ENCODE results near the gene GNPTAB.
"Not testable (repeated sequence)": the region's sequence is repeated elsewhere in the genome, so short reads cannot be mapped to it uniquely, and the experiment has no call there.

Gene GNPTAB

DNA sequence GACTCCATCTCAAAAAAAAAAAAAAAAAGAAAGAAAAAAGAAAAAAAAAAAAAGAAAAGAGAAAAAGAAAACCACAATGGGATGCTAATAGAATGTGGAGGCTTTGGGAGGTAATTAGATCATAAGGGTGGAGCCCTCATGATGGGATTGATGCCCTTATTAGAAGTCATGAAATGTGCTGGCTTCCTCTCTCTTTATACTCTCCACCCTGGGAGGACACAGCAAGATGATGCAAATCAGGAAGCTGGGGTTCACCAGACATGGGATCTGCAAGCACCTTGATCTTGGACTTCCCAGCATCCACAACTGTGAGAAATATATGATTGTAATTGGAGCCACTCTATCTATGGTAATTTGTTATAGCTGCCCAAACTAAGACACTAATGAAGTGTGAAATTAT, 33.2 kb upstream of the GNPTAB start:
- H3K36me3 ChIP-seq (ENCODE audit: control insufficient read depth, insufficient read depth, low read length) = no peaks in the 10 kb centered on the region
- H3K27me3 ChIP-seq (ENCODE audit: control insufficient read depth, insufficient read depth, low read length, poor library complexity, severe bottlenecking) = no peaks in the 10 kb centered on the region
- no peaks in the 10 kb centered on the region for H3K9me3 ChIP-seq (ENCODE audit: control insufficient read depth, low read length)
- no peak overlapping the region for H3K27ac ChIP-seq (ENCODE audit: insufficient read depth, low read depth, low read length, poor library complexity, severe bottlenecking)
- no peaks in the 10 kb centered on the region for H3K4me1 ChIP-seq (ENCODE audit: control insufficient read depth, insufficient read depth, low read length)
- no peak overlapping the region for H3K4me3 ChIP-seq (ENCODE audit: insufficient read depth, low read depth, low read length)

DNA sequence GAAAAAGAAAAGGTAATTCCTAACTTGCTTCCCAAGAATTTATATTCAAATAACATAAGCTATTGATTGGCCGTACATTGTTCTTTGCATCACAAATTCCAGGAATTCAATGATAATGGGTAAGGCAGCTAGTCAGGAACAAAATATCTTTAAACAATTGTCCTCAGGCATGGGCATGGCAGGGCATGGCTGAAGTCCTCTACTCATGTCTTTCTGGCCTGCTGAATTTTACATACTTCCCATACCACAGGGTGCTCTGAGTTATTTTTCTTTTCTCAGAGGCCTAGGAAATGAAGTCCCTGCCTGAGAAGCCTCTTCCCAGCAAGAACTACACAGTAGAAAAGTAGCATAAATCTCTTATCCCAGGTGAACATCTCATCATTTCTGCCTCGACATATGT, 31.5 kb upstream of the GNPTAB start:
- Histone ChIP-seq H3K4me1 (ENCODE audit: control insufficient read depth, insufficient read depth, low read length) (no peaks in the 10 kb centered on the region), H3K9me3 (ENCODE audit: control insufficient read depth, low read length) (no peaks in the 10 kb centered on the region), H3K27ac (ENCODE audit: insufficient read depth, low read depth, low read length, poor library complexity, severe bottlenecking) (no peak overlapping the region), H3K36me3 (ENCODE audit: control insufficient read depth, insufficient read depth, low read length) (no peaks in the 10 kb centered on the region), H3K27me3 (ENCODE audit: control insufficient read depth, insufficient read depth, low read length, poor library complexity, severe bottlenecking) (no peaks in the 10 kb centered on the region), H3K4me3 (ENCODE audit: insufficient read depth, low read depth, low read length) (no peak overlapping the region)
- 94 to 95% methylated on average over 2 of the region's 2 CpGs for WGBS, 2 experiments

DNA sequence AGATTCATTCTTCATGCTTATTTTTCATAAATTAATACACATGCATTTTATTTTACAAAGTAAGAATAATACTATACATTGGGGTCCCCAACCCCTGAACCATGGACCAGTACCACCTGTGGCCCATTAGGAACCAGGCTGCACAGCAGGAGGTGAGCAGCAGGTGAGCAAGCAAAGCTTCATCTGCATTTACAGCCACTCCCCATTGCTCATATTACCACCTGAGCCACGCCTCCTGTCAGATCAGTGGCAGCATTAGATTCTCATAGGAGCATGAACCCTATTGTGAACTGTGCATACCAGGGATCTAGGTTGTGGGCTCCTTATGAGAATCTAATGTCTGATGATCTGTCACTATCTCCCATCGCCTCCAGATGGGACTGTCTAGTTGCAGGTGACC, 30.9 kb upstream of the GNPTAB start:
- not testable (repeated sequence) for H3K4me3 ChIP-seq (ENCODE audit: insufficient read depth, low read depth, low read length); H3K27me3 ChIP-seq (ENCODE audit: control insufficient read depth, insufficient read depth, low read length, poor library complexity, severe bottlenecking)
- WGBS, 2 experiments = 89 to 97% methylated on average over 2 of the region's 2 CpGs

DNA sequence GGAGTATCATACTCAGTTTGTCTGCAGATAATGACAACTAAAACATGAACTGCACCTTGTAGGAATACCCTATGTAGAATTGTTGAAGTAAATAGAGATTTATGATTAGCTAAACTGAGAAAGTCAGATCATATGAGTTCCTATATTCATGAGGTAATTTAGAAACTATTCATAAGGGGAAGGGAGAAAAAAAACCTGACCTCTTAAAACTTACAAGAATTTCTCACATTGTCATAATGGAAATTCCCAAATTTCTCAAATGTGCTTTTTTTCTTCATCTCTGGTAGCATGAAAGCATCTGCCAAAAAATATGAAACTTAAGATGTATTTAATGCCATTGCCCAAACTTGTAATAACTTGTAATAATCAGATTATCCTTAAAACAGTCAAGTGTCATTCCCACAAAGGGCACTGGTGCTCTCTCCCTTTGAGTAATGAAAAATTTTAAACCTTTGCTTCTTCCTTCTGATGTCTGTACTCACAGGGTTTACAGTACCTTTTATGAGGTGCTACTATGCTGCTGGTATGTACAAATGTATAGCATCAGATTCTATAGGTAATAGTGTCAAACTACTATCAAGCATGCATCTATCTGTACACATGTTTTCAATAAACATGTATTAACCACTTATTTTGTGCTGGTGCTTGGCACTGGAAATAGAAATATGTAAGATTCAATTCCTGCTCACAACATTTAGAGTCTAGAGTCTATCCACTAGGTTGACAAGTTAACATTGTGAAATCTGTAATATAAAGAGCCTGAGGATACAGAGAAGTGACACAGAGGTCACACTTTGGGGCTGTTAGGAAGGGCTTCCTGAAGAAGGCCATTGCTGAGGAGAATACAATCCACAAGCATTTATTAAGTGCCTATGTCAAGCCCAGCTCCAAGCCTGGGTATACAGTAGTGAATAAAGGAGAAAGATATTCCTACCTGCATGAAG, 29.2 kb upstream of the GNPTAB start:
- no peaks in the 10 kb centered on the region for H3K9me3 ChIP-seq (ENCODE audit: control insufficient read depth, low read length)
- H3K27me3 ChIP-seq (ENCODE audit: control insufficient read depth, insufficient read depth, low read length, poor library complexity, severe bottlenecking) = no peaks in the 10 kb centered on the region
- H3K4me1 ChIP-seq (ENCODE audit: control insufficient read depth, insufficient read depth, low read length) = no peaks in the 10 kb centered on the region
- H3K27ac ChIP-seq (ENCODE audit: insufficient read depth, low read depth, low read length, poor library complexity, severe bottlenecking) = no peak overlapping the region
- H3K36me3 ChIP-seq (ENCODE audit: control insufficient read depth, insufficient read depth, low read length) = no peaks in the 10 kb centered on the region
- H3K4me3 ChIP-seq (ENCODE audit: insufficient read depth, low read depth, low read length) = no peak overlapping the region

More for the DNA sequence above, 30.9 kb upstream of the GNPTAB start:
- H3K27ac ChIP-seq (ENCODE audit: insufficient read depth, low read depth, low read length, poor library complexity, severe bottlenecking); H3K36me3 ChIP-seq (ENCODE audit: control insufficient read depth, insufficient read depth, low read length); H3K9me3 ChIP-seq (ENCODE audit: control insufficient read depth, low read length); H3K4me1 ChIP-seq (ENCODE audit: control insufficient read depth, insufficient read depth, low read length): not testable (repeated sequence)

DNA sequence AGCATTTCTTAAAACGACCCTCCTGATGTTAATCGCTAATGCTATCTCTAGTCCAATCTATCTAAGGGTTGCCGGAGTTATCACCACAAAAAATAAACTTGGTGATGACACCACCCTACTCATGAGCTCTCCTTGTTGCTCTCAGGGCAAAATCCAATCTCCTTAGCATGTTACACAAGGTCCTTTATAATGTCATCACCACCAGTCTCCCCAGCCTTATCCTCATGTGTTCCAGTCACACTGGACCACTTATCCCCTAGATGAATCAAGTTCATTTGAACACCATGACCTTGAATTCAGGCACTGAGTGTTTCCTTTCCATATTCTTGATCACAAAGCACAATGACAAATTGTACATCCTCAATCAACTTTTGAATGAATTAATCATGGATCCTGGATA, 27.6 kb upstream of the GNPTAB start:
- H3K27ac ChIP-seq (ENCODE audit: insufficient read depth, low read depth, low read length, poor library complexity, severe bottlenecking) = no peak overlapping the region
- 90 to 95% methylated on average over 3 of the region's 3 CpGs for WGBS, 2 experiments
- H3K27me3 ChIP-seq (ENCODE audit: control insufficient read depth, insufficient read depth, low read length, poor library complexity, severe bottlenecking) = no peaks in the 10 kb centered on the region
- no peaks in the 10 kb centered on the region for H3K4me1 ChIP-seq (ENCODE audit: control insufficient read depth, insufficient read depth, low read length)
- no peaks in the 10 kb centered on the region for H3K36me3 ChIP-seq (ENCODE audit: control insufficient read depth, insufficient read depth, low read length)
- H3K4me3 ChIP-seq (ENCODE audit: insufficient read depth, low read depth, low read length) = no peak overlapping the region
- H3K9me3 ChIP-seq (ENCODE audit: control insufficient read depth, low read length) = no peaks in the 10 kb centered on the region

GRCh38 chr12:101857043-101857558, 26.3 kb upstream of the GNPTAB start:
- Histone ChIP-seq H3K9me3 (ENCODE audit: control insufficient read depth, low read length) (no peaks in the 10 kb centered on the region), H3K27me3 (ENCODE audit: control insufficient read depth, insufficient read depth, low read length, poor library complexity, severe bottlenecking) (no peaks in the 10 kb centered on the region), H3K27ac (ENCODE audit: insufficient read depth, low read depth, low read length, poor library complexity, severe bottlenecking) (no peak overlapping the region), H3K4me1 (ENCODE audit: control insufficient read depth, insufficient read depth, low read length) (no peaks in the 10 kb centered on the region), H3K4me3 (ENCODE audit: insufficient read depth, low read depth, low read length) (no peak overlapping the region), H3K36me3 (ENCODE audit: control insufficient read depth, insufficient read depth, low read length) (no peaks in the 10 kb centered on the region)
- WGBS, 2 experiments = 92 to 100% methylated on average over 1 of the region's 1 CpG

DNA sequence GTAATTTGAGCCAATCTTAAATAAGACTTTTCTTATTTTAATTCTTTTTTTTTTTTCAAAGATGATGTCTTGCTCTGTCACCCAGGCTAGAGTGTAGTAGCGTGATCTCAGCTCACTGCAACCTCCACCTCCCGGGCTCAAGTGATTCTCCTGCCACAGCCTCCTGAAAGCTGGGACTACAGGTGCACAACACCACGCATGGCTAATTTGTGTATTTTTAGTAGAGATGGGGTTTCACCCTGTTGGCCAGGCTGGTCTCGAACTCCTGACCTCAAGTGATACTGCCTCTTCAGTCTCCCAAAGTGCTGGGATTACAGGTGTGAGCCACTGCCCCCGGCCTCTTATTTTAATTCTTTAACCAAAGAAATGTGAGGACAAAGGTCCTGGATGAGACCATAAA, 25.9 kb upstream of the GNPTAB start:
- not testable (repeated sequence) for H3K9me3 ChIP-seq (ENCODE audit: control insufficient read depth, low read length); H3K27ac ChIP-seq (ENCODE audit: insufficient read depth, low read depth, low read length, poor library complexity, severe bottlenecking); H3K4me3 ChIP-seq (ENCODE audit: insufficient read depth, low read depth, low read length); H3K36me3 ChIP-seq (ENCODE audit: control insufficient read depth, insufficient read depth, low read length); H3K27me3 ChIP-seq (ENCODE audit: control insufficient read depth, insufficient read depth, low read length, poor library complexity, severe bottlenecking); H3K4me1 ChIP-seq (ENCODE audit: control insufficient read depth, insufficient read depth, low read length)
- 84 to 97% methylated on average over 5 of the region's 5 CpGs for WGBS, 2 experiments

- H3K27me3 ChIP-seq (ENCODE audit: control insufficient read depth, insufficient read depth, low read length, poor library complexity, severe bottlenecking) = no peaks in the 10 kb centered on the region
- H3K9me3 ChIP-seq (ENCODE audit: control insufficient read depth, low read length) = no peaks in the 10 kb centered on the region
- no peak overlapping the region for H3K4me3 ChIP-seq (ENCODE audit: insufficient read depth, low read depth, low read length)
- no peaks in the 10 kb centered on the region for H3K36me3 ChIP-seq (ENCODE audit: control insufficient read depth, insufficient read depth, low read length)
- no peak overlapping the region for H3K27ac ChIP-seq (ENCODE audit: insufficient read depth, low read depth, low read length, poor library complexity, severe bottlenecking)
- 88 to 95% methylated on average over 3 of the region's 3 CpGs for WGBS, 2 experiments
- H3K4me1 ChIP-seq (ENCODE audit: control insufficient read depth, insufficient read depth, low read length) = no peaks in the 10 kb centered on the region
These were observed 25.2 kb upstream of the GNPTAB start for GRCh38 chr12:101855976-101856375.

- H3K27ac ChIP-seq (ENCODE audit: insufficient read depth, low read depth, low read length, poor library complexity, severe bottlenecking) = no peak overlapping the region
- H3K36me3 ChIP-seq (ENCODE audit: control insufficient read depth, insufficient read depth, low read length) = no peaks in the 10 kb centered on the region
- no peak overlapping the region for H3K4me3 ChIP-seq (ENCODE audit: insufficient read depth, low read depth, low read length)
- H3K4me1 ChIP-seq (ENCODE audit: control insufficient read depth, insufficient read depth, low read length) = no peaks in the 10 kb centered on the region
- 93 to 100% methylated on average over 2 to 3 of the region's 3 CpGs for WGBS, 2 experiments
- no peaks in the 10 kb centered on the region for H3K9me3 ChIP-seq (ENCODE audit: control insufficient read depth, low read length)
- no peaks in the 10 kb centered on the region for H3K27me3 ChIP-seq (ENCODE audit: control insufficient read depth, insufficient read depth, low read length, poor library complexity, severe bottlenecking)
These were observed 24.7 kb upstream of the GNPTAB start for GRCh38 chr12:101855364-101855884.

DNA sequence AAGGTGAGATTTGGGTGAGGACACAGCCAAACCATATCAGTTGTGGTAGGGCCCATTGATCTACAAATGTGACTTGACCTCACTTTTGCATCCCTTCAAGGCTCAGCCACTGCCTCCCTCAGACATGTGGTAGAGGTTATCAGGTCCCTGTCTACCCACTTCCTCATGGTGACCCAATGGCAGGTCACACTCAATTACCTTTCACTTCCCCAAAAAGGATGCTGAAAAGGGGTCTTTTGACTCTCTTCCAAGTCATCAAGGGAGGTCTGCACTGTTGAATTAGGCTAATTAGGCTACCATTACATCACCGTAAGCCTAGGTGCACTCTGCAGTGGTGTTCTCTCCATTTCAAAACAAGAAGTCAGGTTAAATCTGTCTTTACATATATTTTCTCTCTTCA, 24.0 kb upstream of the GNPTAB start:
- WGBS, 2 experiments = 95 to 97% methylated on average over 1 of the region's 1 CpG
- no peaks in the 10 kb centered on the region for H3K27me3 ChIP-seq (ENCODE audit: control insufficient read depth, insufficient read depth, low read length, poor library complexity, severe bottlenecking)
- H3K9me3 ChIP-seq (ENCODE audit: control insufficient read depth, low read length) = no peaks in the 10 kb centered on the region
- H3K36me3 ChIP-seq (ENCODE audit: control insufficient read depth, insufficient read depth, low read length) = no peaks in the 10 kb centered on the region
- H3K27ac ChIP-seq (ENCODE audit: insufficient read depth, low read depth, low read length, poor library complexity, severe bottlenecking) = no peak overlapping the region
- H3K4me3 ChIP-seq (ENCODE audit: insufficient read depth, low read depth, low read length) = no peak overlapping the region
- no peaks in the 10 kb centered on the region for H3K4me1 ChIP-seq (ENCODE audit: control insufficient read depth, insufficient read depth, low read length)
